HG02642 (cell line): ENCODE data around the gene CHST3.
"Not testable (repeated sequence)": the region's sequence is repeated elsewhere in the genome, so short reads cannot be mapped to it uniquely, and the experiment has no call there.

Experiments
- ATAC-seq: cut with Tn5 transposase; IDR thresholded peaks from one replicate; pipeline ENCODE4 v1.9.1; 2021; ENCODE audit warnings: mild to moderate bottlenecking; ENCODE audit not compliant: unreplicated experiment, poor library complexity

Gene CHST3, protein sequence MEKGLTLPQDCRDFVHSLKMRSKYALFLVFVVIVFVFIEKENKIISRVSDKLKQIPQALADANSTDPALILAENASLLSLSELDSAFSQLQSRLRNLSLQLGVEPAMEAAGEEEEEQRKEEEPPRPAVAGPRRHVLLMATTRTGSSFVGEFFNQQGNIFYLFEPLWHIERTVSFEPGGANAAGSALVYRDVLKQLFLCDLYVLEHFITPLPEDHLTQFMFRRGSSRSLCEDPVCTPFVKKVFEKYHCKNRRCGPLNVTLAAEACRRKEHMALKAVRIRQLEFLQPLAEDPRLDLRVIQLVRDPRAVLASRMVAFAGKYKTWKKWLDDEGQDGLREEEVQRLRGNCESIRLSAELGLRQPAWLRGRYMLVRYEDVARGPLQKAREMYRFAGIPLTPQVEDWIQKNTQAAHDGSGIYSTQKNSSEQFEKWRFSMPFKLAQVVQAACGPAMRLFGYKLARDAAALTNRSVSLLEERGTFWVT

GRCh38 chr10:71964098-71964742 lies at the start of gene CHST3:
Gene CHST3, plus strand, starts transcription at chr10:71964395. Its CDS starts 41,448 bp downstream, at chr10:72005843.
- ATAC-seq, result no peak

DNA sequence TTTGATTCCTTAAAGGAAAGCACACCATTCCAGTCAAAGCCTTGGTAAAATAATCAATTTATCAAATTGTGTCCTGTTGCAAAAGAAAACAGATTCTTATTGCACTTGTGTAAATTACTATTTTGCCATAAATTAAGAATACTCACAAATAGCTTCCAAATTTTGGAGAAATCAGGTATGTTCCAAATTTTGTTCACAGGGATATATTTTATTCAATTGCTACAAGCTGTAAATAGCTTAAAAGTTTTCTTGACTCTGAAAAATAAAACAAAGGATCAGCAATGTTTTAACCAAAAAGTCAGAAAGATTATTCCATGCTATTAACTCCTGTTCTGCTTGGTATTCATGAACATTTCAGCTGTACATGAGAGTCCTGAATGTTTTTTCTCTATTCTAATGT lies 47.4 kb upstream of the CHST3 start:
- no peak for ATAC-seq

GRCh38 chr10:71918992-71919391 lies 45.2 kb upstream of the CHST3 start:
- ATAC-seq, result no peak

DNA sequence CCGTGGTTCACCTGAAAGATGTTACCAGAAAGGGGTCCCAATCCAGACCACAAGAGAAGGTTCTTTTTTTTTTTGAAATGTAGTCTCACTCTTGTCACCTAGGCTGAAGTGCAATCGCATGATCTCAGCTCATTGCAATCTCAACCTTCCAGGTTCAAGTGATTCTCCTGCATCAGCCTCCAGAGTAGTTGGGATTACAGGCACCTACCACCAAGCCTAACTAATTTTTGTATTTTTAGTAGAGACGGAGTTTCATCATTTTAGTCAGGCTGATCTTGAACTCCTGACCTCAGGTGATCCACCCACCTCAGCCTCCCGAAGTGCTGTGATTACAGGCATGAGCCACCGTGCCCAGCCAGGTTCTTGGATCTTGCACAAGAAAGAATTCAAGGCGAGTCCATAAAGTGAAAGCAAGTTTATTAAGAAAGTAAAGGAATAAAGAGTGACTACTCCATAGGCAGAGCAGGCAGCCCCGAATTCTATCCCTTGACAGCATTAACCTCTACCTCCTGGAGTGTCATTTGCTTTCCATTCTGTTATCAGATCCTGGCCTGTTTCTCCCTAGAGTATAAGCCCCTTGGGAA lies 44.1 kb upstream of the CHST3 start:
- not testable (repeated sequence) for ATAC-seq

- ATAC-seq, result no peak
These were observed 43.5 kb upstream of the CHST3 start for GRCh38 chr10:71920540-71921323.

GRCh38 chr10:71921324-71922027 lies 42.7 kb upstream of the CHST3 start:
- no peak for ATAC-seq

DNA sequence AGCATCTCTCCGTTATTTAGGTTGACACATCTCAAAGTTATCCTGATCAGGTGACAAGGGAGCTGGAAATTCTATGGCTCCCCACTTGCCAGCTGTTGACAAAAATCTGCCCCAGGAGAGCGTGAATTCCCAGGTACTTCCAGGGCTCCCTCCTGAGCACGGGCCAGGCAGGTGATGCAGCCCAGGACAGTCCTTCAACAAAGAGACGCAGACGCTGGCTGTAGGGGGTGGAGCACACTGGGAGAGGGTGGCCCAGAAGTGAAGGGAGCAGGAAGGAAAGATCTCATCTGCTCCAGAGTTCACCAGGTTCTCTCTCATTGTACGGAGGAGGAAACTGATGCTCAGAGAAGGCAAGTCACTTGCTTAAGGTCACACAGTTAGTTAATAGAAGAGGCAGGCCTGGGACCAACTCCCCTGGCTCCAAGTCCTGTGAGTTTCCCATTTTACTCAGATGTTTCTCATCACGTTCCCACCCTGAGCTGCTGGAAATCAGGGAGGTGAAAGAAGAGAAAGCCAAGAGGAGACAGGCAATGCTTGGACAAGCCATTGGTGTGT lies 41.0 kb upstream of the CHST3 start:
- ATAC-seq, result no peak

DNA sequence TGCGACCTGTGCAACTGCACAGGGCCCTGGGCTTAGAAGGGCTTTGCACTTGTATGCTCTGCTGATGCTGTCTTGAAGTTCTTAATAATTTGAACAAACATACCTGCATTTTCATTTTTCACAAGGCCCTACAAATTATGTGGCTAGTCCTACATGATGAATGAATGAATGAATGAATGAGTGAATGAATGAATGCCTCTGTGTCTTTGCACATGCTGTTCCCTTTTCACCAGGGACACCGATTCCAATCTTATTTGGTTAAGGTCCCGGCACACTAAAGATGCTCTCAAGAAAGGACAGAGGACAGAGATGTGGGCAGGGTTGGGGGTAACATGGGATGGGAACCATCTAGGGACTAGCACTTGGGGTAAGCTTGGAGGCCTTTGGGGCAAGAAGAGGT lies 39.4 kb upstream of the CHST3 start:
- no peak for ATAC-seq

DNA sequence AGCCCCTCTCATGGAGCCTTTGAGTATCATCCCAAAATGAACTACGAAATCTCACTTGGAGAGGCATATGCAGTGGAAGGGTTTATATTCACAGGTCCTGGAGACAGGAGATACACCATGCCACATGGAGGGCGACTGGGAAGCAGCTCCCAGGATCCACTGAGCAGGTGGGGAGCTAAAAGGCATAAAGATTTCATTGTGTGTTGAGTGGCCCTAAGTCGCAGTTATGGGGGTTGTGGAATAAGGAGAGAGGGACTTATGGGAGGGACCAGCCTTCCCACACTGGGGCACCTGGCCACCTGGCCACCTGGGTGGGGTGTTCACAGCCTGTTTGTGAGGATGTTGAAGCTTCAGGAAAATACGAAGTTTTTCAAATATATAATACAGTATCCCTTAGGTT lies 37.0 kb upstream of the CHST3 start:
- no peak for ATAC-seq

DNA sequence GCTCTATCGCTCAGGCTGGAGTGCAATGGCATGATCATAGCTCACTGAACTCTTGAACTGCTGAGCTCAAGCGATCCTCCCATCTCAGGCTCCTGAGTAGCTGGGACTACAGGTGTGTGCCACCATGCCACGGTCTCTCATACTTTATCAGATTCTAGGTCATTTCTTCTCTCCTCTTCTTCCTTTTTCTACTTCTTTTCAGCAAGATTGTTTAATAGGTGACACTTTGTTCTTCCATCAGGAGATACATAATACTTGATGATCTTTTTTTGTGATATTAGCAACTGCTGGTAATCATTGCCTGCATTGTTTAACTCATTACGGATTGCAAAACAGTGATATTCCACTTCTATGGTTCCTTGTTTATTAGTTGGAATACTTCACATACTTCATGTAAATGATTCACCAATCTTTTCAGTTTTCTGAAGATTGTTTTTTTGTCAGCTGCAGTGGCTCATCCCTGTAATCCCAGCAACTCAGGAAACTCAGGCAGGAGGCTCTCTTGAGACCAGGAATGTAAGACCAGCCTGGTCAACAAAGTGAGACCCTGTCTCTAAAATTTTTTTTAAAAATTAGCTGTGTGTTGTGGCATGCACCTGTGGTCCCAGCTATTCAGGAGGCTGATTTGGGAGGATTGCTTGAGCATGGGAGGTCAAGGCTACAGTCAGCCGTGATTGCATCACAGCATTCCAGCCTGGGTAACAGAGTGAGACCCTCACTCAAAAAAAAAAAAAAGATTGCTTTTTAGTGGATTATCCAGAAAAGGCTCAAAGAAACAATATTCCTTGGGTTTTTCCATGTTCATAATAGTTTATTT lies 36.2 kb upstream of the CHST3 start:
- ATAC-seq, result no peak

- ATAC-seq, result no peak
These were observed 32.9 kb upstream of the CHST3 start for GRCh38 chr10:71931295-71931694.

DNA sequence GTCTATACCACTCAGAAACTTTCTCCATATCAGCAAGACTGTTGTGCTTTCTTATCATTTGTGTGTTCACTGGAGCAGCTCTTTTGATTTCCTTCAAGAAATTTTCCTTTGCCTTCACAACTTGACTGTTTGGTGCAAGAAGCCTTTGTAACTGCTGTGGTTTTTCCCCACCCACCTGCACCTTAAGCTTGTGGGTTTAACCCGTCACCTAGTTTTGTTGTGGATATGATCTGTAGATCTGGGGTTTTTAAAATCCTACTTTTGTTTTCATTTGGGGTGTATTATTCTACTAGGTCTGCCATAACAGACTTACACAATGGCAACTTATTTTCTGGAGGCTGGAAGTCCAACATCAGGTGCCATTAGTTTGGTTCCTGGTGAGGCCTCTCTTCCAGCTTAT lies 30.5 kb upstream of the CHST3 start:
- ATAC-seq, result no peak

DNA sequence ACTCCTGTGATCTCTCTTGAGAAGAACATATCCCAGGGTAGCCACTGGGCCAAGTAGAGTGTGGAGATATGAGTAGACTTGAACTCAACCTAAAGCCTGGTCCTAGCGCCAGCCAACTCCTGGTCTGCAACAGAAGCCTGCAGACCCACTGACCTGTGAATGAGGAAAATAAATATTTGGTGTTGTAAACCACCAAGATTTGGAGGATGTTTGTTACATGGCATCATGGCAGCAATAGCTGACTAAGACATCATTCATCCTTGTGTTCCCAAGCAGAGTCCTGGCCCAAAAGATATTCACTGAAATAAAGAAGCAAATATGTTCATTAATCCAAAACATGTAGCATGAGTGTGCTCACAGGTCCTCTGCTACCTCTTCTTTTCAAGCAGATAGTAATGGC lies 26.0 kb upstream of the CHST3 start:
- ATAC-seq, result no peak

DNA sequence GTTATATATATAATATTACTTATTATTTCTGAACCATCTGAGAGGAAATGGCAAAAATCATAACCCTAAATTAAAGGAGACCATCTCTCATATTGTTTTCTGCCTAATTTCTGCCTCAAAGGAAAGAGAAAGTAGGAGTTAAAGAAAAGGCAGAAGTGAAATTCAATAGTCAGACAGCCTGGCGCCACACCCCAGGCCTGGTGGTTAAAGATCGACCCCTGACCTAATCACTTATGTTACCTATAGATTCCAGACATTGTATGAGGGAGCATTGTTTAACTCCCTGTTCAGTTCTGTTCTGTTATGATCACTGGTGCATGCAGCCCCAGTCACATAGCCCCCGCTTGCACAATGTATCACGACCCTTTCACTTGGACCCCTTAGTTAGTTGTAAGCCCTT lies 24.9 kb upstream of the CHST3 start:
- no peak for ATAC-seq

- no peak for ATAC-seq
These were observed 24.2 kb upstream of the CHST3 start for GRCh38 chr10:71939861-71940474.

DNA sequence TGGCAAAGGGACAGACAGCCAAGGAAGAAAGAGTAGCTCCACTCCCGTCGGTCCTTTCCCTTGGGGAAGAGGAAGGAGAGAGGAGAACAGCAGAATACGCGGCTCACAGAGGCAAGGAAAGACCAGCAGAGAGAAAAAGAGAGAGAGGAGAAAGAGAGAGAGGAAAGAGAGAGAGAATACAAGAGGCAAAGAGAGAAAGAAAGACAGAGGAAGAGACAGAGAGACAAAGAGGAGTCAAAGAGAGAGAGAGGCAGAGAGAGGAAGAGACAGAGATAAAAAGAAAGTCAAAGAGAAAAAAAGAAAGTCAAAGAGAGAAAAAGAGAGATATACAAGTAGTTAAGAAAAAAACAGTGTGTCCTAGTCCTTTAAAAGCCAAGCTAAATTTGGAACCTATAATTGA lies 23.4 kb upstream of the CHST3 start:
- ATAC-seq, result no peak

DNA sequence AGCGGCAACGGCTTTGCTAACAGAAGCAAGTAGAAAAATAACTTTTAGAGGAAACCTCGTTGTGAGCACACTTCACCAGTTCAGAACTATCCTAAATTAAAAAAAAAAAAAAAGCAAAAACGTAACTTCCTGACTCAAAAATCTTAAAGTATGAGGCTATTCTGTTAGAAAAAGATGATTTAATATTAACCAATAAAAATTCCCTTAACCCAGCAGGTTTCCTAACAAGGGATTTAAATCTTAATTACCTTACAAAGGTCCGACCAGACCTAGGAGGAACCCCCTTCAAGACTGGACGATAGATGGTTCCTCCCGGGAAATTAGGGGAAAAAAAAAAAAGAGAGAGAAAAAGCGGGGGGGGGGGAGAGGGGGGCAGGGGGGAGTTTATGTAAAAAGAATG lies 22.9 kb upstream of the CHST3 start:
- ATAC-seq, result no peak

DNA sequence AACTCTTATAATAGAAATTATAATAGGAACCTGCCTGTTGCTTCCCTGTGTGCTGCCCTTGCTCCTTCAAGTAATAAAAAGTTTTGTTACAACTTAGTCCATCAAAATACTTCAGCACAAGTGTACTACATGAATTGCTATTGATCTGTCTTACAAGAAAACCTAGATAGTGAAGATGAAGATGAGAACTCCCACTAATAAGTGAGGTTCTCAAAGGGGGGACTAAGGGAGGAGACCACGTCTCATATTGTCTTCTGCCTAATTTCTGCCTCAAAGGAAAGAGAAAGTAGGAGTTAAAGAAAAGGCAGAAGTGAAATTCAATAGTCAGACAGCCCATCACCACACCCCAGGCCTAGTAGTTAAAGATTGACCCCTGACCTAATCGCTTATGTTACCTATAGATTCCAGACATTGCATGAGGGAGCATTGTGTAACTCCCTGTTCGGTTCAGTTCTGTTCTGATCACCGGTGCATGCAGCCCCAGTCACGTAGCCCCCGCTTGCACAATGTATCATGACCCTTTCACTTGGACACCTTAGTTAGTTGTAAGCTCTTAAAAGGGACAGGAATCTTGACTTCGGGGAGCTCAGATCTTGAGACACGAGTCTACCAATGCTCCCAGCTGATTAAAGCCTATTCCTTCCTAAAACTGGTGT lies 18.2 kb upstream of the CHST3 start:
- no peak for ATAC-seq
